ENCODE results near the gene FN3K. TPM values are rescaled to one million over a fixed set of nuclear protein-coding genes. Genes with fewer than 3 reads are reported as not detected.

Gene FN3K
- total RNA-seq, 4 donors from 2014 or later: 3.4 to 22.7 (median 6.5) TPM

DNA sequence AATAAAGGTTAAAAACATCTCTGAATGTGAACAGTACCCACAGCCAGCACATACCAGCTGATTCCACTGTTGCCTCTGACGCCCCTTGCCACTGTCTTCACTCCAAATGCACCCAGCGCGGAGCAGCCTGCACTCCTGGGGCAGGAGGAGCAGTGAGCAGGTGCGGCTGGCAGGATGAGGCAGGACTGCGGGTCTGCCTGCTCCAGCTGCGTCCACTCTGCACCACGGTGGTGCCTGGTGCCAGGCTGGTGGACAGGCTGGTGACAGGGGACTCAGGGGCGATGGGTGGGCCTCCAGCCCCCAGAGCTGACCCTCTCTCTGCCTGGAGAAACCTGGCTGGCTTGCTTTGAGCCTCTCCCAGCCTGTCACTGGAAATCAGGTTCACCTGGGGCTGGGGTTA, 46.3 kb upstream of the FN3K start:
- intact Hi-C loops (cut with DNase I): no loop called here
- Histone ChIP-seq H3K36me3 (peaks cover 0 to 24% (median 9%) of the 10 kb centered on the region in 4 donors), H3K4me3 (no peak overlapping the region), H3K27ac (replicated peaks in 1 of 4) (no peak overlapping the region), H3K9me3 (peaks cover 0 to under 1% (median 0%) of the 10 kb centered on the region in 4 donors), H3K27me3 (no peaks in the 10 kb centered on the region), H3K4me1 (no peaks in the 10 kb centered on the region)
- TF ChIP-seq POLR2AphosphoS5 (IDR thresholded peaks at IDR 0.05) (no peak), EP300 (IDR thresholded peaks at IDR 0.05) (no peak), POLR2A (IDR thresholded peaks at IDR 0.05; ENCODE audit: low read depth) (no peak)
- TF ChIP-seq, protein P1, sequence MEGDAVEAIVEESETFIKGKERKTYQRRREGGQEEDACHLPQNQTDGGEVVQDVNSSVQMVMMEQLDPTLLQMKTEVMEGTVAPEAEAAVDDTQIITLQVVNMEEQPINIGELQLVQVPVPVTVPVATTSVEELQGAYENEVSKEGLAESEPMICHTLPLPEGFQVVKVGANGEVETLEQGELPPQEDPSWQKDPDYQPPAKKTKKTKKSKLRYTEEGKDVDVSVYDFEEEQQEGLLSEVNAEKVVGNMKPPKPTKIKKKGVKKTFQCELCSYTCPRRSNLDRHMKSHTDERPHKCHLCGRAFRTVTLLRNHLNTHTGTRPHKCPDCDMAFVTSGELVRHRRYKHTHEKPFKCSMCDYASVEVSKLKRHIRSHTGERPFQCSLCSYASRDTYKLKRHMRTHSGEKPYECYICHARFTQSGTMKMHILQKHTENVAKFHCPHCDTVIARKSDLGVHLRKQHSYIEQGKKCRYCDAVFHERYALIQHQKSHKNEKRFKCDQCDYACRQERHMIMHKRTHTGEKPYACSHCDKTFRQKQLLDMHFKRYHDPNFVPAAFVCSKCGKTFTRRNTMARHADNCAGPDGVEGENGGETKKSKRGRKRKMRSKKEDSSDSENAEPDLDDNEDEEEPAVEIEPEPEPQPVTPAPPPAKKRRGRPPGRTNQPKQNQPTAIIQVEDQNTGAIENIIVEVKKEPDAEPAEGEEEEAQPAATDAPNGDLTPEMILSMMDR (IDR thresholded peaks at IDR 0.05): no peak
- WGBS: 79% methylated on average over 7 of the region's 8 CpGs
- no peak for DNase-seq (ENCODE audit: extremely low spot score)

DNA sequence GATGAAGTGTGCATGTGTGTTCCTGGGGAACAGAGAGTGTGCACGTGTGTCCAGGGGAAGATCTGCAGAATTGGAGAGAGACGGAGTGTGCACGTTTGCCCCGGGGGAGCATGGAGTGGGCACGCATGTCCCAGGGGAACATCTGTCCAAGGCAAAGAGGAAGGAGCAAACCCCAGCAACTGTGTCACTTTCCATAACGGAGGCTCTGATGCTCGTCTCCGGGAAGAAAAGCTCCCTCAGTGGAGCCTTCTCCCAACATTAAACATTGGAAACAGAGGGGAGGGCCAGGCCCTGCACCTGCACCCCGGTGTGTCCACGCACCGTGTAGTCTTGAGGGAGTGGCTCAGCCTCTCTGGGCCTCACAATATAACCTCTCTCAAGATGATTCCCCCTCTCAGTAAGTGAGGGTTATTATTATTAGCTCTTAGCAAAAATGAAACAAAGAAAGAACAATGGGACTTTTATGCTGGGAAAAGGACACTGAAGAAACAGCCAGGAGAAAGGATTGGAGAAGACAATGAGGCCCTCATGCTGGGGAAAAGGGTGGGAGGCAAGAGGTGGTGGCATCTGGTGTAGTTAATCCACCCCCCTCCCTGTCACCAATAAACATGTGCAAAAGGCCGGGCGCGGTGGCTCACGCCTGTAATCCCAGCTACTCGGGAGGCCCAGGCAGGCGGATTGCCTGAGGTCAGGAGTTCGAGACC, 44.5 kb upstream of the FN3K start:
- 79% methylated on average over 16 of the region's 18 CpGs for WGBS
- intact Hi-C loops (cut with DNase I): no loop called here
- Histone ChIP-seq H3K9me3 (peaks cover 0 to 9% (median 4%) of the 10 kb centered on the region in 4 donors), H3K27me3 (no peaks in the 10 kb centered on the region), H3K4me1 (no peaks in the 10 kb centered on the region), H3K36me3 (peaks cover 0 to 18% (median 3%) of the 10 kb centered on the region in 4 donors), H3K27ac (replicated peaks in 1 of 4) (no peak overlapping the region), H3K4me3 (no peak overlapping the region)
- TF ChIP-seq EP300 (IDR thresholded peaks at IDR 0.05) (no peak), POLR2A (IDR thresholded peaks at IDR 0.05; ENCODE audit: low read depth) (no peak), POLR2AphosphoS5 (IDR thresholded peaks at IDR 0.05) (no peak)
- TF ChIP-seq, protein P1 (IDR thresholded peaks at IDR 0.05): no peak
- no peak for DNase-seq (ENCODE audit: extremely low spot score)

DNA sequence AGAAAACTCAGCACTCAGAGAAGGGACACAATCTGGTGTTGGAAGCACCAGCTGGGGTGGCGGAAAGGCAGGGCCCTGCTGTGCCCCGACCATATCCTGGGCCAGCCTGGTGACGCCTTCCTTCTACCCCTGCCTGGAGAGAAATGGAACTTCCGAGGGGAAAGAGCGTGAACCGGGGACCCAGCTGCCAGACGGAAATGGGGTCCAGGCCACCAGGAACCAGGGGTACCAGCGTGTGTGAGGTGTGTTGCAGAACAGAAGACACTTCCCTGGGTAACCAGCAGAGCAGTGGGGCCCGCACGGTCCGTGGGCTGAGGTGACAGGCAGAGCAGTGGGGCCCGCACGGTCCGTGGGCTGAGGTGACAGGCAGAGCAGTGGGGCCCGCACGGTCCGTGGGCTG, 43.7 kb upstream of the FN3K start:
- intact Hi-C loops (cut with DNase I): no loop called here
- Histone ChIP-seq H3K27me3 (no peaks in the 10 kb centered on the region), H3K27ac (replicated peaks in 1 of 4) (no peak overlapping the region), H3K4me3 (no peak overlapping the region), H3K9me3 (peaks cover 0 to 9% (median 4%) of the 10 kb centered on the region in 4 donors), H3K36me3 (peaks cover 0 to 18% (median 3%) of the 10 kb centered on the region in 4 donors), H3K4me1 (peaks cover under 1 to 3% (median 2%) of the 10 kb centered on the region in 4 donors)
- WGBS: 94% methylated on average over 7 of the region's 17 CpGs
- DNase-seq (ENCODE audit: extremely low spot score): no peak
- TF ChIP-seq POLR2AphosphoS5 (IDR thresholded peaks at IDR 0.05): no peak
- TF ChIP-seq POLR2A (IDR thresholded peaks at IDR 0.05; ENCODE audit: low read depth): no peak
- TF ChIP-seq EP300 (IDR thresholded peaks at IDR 0.05): no peak
- TF ChIP-seq, protein P1 (IDR thresholded peaks at IDR 0.05): no peak

DNA sequence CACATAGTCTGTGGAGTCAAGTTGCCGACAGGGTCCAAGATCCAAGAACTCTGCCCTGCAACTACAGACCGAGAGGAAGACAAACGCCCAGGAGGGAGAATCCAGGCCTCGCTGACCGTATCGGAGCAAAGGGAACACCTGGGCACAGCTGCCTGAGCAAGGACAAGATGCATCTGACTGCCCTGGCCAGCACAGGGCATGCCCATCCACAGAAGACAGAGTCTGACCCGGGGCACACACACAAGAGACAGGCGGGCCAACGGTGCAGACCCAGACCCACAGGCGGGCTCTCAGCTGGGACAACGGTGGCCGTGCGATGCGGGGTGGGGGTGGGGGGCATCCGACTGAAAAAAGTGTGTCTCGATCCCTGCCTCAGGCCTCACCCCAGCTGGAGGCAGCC, 43.1 kb upstream of the FN3K start:
- H3K4me3 ChIP-seq: no peak overlapping the region
- WGBS: 94% methylated on average over 11 of the region's 16 CpGs
- TF ChIP-seq POLR2AphosphoS5 (IDR thresholded peaks at IDR 0.05) (no peak), POLR2A (IDR thresholded peaks at IDR 0.05; ENCODE audit: low read depth) (no peak), EP300 (IDR thresholded peaks at IDR 0.05) (no peak)
- TF ChIP-seq, protein P1 (IDR thresholded peaks at IDR 0.05): no peak
- DNase-seq (ENCODE audit: extremely low spot score): no peak
- H3K36me3 ChIP-seq: peaks cover 0 to 18% (median 3%) of the 10 kb centered on the region in 4 donors
- peaks cover 6 to 8% (median 7%) of the 10 kb centered on the region in 4 donors for H3K4me1 ChIP-seq
- no peak overlapping the region for H3K27ac ChIP-seq (replicated peaks in 1 of 4)
- intact Hi-C loops (cut with DNase I): no loop called here
- H3K9me3 ChIP-seq: peaks cover 0 to 9% (median 4%) of the 10 kb centered on the region in 4 donors
- no peaks in the 10 kb centered on the region for H3K27me3 ChIP-seq

Data from esophagus muscularis mucosa (tissue), 4 donors.